Fibroblast of peridontal ligament (primary cell): Measurements from ENCODE around the gene AK1.
"Not testable (repeated sequence)": the region's sequence is repeated elsewhere in the genome, so short reads cannot be mapped to it uniquely, and the experiment has no call there.

ENCODE experiments used
- DNase-seq: peaks from one replicate; pipeline ENCODE4 v3.0.0-alpha.2; 2010; ENCODE audit errors: extremely low read depth

The AK1 gene

DNA sequence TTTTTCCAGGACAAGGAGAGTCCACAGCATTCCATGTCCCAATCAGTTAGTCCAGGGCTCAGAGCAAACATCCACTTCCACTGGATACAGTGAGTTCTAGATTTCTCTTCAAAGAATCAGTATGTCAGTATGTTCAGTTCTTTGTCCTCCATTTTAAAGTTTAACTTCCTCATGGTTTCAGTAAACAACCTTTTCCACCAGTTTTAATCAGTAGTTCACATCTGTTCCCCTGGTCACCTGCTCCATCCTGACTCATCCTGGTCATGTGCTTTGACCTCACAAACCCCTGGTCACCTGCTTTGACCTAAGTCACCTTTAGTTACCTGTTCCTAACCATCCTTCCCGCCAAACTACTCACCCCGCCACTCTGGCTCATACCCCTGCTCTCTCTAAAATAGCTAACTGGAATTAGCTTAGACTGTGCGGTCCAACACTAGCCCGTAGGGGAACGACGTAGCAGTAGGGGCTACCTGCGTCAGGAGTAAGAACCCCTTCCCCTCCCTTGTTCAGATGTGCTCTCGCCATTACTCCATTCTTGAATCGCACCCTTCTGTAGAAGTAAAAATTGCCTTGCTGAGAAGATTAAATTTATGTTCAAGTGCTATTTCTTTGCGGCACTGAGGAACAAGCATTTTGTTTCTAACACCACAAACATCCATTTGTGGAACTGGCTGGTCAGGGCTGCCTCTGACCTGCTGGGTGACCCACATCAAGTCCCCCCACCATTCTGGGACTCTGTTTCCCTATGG, 28.5 kb downstream of the AK1 start:
- DNase-seq, result no peak

DNA sequence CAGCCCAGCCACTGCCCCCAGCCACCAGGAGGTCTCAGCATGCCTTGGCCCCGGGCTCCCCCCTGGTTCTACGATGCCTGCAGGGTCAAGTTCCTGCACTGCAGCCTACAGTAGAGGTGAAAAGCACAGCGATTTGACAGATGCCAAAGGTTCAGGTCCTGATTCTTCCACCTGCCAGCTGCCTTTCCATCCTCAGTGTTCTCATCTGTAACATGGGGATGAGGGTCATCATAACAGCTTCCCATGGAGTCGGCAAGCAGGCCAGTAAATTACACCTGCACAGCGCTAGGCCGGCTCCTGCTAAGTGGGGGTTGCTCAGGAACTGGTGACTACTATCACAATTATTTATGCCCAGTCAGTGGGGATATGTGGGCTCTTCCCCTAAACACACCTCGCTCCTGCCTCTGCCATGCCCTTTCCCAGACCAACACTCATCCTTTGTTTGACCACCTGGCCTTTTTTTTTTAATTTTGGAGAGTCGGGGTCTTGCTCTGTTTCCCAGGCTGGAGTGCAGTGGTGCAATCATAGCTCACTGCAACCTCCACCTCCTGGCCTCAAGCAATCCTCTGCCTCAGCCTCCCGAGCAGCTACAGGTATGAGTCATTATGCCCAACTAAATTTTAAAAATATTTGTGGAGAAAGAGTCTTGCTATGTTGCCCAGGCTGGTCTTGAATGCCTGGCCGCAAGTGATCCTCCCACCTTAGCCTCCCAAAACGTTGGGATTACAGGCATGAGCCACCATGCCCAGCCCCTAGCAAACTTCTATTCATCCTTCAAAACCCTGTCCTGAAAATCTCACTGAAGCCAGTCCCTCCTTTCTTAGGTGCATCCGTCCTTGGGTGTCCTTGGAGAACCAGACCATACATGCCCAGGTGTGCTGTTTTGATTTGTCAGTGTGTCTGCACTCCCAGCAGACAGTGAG, 29.4 kb downstream of the AK1 start:
- no peak for DNase-seq

DNA sequence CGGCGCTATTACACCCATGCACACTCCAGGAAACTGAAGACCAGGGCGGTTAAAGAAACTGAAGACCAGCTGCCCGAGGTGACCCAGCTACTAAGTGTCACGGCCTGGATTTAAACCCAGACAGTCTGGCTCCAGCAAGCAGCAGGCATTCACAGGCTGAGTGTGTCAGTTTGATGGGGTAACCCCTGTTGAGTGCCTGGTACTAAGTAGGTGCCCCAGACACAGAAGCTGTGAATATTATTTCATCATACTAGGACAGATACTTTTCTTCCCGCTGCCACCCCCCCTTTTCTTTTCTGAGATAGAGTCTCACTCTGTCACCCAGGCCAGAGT, 30.3 kb downstream of the AK1 start:
- no peak for DNase-seq

DNA sequence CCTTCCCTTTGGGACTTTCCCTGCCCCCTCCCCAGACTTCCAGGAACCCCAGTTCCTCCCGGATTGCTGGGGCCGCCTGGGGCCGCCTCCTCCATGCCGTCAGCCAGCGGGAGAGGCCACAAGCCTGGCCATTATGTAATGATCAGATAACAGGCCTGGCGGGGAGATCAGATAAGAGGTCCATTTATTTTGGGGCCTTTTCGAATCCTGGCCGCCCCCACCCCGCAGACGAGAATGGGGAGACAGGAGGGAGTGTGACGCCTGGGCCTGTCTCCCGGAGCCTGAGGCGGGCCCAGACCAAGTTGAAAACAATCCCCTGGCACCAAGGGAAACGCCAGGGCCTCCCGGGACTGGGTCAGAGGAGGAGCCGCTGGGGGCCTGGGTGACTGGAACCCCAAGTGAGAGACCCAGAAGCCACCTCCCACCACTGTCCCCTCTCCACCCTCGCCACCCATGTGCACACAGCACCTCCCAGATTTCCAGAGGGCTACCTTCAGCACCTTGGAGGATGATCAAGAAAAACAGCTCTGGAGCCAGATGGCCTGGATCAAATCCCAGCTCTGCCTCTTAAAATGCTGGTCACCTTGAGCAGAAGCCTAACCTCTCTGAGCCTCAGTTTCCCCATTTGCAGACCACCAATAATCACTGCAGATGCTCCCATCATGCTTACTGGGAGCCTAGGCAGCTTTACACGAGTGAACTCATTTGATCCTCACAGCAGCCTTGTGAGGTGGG, 30.9 kb downstream of the AK1 start:
- no peak for DNase-seq

DNA sequence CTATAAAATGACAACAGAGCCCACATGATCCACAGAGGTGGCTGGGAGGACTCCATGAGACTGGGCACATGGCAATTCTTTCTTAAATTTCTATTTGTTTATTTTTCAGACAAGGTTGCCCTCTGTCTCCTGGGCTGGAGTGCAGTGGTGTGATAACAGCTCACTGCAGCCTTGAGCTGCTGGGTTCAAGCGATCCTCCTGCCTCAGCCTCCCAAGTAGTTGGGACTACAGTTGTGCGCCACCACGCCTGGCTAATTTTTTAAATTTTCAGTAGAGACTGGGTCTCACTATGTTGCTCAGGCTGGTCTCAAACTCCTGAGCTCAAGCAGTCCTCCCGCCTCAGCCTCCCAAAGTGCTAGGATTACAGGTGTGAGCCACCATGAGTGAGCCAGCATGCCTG, 31.9 kb downstream of the AK1 start:
- DNase-seq, result not testable (repeated sequence)

DNA sequence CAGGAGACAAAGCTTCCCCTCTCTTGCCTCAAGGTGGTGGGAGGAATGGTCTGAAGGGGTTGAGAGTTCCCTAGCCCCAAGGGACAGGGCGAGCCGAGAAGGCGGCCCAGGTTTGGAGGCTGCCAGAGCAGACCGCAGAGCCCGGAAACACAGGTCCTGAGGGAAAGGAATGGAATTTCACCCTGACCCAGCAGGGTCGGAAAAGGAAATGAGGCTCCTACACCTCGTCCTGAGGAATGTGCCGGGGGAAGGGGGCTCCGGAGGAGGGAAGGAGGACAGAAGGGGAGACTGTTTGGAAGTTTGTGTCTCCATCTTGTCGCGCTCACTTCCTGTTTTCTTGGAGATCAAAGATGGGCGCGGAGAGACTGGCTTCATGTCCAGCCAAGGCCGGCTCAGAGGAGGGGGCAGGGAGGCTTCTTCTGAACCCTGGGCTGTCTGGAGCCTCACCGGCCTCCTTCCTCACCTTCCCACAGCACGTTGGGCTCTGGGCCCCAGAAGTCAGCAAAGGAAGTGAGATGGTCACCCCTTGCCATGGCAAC, 32.6 kb downstream of the AK1 start:
- no peak for DNase-seq

DNA sequence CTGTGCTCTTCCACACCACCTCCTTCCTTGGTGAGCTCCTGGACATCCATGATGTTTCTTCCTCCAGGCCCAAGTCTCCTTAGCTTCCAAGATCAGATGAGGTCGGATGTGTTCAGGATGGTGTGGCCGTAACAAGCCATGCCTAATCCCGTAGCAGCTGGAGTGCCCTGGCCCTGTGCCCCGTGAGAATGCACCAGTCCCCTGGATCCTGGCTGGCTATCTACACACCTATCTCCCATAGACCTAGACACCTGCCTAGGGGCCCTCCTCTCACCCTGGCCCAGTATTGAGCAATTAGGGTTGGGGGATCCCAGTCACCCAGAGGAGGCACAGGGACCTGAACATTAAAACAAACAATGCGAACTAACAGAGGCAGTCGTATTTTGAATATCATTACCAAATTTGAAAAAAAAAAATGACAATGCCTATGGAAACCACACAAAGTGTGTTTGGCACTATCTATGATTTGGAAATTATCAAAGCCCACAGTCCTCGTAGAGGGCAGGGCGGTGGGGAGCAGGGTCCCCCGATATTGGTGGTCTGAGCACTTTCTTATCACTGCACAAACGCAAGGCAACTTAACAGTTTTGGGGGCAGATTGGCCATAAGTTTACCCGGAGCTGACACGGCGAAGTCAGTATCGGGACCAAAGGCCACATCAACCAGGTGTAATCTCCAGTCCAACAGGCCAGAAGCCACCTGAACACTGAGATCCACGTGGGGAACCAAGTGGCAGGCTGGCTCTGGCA, 36.2 kb downstream of the AK1 start:
- no peak for DNase-seq

DNA sequence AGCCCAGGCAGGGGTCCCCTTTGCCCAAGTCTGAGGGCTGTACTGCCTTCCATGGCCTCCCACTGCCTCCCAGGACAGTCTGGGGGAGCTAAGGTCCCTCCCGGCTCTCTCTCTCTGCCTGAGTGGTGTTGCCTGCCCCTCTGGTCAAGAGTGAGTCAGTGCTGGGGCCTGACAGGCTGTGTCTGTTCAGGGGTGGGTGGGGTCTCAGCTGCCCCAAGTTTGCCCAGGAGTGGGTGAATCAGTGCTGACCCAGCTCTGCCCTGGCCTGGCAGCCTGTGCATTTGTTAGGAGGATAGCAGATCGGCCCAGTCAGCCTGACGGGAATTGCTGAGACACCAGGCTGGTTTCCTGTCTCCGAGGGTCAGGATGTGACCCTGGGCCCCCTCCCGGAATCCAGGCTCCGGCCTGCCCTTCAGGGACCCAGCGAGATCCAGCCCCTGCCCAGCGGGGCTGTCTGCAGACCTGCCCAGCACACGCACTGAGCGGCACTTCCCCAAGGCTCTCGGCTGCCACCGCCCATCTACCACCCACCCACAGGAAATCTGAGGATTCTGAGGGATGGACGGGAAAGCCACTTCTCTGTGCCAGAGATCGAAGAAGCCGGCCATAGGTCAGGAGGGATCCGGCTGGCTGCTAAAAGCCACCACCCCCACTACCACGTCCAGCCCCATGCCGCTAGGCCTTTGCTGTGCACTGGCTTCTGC, 38.9 kb downstream of the AK1 start:
- peak; percentile 94 for DNase-seq

DNA sequence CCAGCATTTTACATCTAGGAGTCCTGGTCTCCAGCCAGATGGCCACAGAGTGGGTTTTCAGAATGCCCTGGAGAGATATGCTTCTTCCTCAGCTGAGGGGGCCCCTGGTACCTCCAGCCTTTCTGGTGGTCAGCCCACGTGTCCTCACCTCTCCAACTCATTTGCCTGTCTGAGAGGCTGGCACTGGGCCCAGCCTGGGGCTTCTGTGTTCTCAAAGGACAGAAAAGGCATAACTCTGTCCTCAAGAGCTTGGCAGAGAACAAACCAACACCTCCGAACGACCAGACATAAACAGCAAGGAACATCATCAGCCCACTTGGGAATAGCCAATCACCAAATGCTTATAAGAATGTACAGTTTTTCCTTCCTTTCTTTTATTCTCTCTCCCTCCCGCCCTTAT, 40.1 kb downstream of the AK1 start:
- no peak for DNase-seq

DNA sequence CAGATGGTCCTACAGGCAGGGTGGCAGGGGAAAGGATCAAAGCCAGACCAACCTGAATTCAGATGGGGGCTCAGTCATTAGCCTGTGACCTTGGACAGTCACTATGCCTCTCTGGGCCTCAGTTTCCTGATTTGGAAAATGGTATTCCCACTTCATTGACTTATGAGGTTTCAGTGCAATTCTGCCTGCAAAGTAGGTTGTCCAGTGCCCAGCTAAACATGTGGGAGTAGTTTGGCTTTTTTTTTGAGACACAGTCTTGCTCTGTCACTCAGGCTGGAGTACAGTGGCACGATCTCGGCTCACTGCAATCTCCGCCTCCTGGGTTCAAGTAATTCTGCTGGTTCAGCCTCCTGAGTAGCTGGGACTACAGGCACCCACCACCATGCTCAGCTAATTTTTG, 40.9 kb downstream of the AK1 start:
- DNase-seq, result not testable (repeated sequence)

DNA sequence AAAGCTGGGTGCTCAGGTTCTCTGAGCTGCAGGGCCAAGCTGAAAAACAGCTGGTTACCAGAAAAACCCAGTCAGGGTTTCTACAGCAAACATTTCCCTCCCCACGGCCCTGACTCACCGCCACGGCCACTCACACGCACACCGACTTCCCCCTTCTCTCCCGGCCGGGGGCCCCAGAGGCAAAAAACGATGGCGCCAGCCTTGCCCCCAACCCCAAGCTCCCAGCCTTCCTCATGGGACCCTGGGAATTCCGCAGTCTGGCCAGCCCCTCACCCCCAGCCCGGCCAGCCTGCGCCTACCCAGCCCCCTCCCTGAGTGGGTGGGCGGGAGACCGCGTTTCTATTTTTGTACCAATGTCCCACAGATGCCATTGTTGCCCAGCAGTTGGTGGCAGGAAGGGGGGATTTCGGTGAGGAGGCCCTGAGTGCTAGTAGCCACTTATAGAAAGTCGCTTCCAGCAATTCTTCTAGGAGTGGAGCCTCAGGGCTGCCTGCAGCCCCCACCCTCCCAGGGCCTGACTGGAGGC, 41.4 kb downstream of the AK1 start:
- DNase-seq, result peak; percentile 81

DNA sequence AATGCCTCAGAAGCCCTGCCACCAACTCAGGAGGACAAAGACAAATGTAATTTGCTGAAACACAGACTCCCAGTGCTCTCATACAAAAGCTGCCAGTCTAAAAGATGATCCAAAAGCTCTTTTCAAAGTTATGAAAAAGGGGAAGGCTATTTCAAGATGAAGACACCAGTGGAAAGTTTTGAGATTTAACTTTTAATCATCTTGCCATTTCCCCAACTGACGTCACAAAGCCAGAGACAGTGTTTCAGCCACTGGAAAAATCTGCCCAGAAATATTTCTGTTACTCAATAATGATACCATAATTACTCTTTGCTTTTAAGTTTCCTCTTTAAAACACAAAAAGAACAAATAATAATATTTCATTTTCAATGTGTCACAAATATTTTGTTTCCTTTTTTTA, 43.9 kb downstream of the AK1 start:
- DNase-seq, result peak; percentile 87

DNA sequence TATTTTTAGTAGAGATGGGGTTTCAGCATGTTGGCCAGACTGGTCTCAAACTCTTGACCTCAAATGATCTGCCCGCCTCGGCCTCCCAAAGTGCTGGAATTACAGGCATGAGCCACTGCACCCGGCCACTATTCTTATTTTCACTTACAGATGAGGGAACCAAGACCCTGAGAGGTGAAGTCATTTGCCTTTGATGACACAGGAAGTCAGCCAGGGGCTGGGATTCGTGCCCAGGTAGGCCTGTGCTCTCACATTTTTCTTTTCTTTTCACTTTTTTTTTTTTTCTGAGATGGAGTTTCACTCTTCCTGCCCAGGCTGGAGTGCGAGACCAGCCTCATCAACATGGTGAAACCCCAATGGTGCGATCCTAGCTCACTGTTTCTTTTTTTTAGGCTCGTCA, 45.2 kb downstream of the AK1 start:
- DNase-seq, result no peak

DNA sequence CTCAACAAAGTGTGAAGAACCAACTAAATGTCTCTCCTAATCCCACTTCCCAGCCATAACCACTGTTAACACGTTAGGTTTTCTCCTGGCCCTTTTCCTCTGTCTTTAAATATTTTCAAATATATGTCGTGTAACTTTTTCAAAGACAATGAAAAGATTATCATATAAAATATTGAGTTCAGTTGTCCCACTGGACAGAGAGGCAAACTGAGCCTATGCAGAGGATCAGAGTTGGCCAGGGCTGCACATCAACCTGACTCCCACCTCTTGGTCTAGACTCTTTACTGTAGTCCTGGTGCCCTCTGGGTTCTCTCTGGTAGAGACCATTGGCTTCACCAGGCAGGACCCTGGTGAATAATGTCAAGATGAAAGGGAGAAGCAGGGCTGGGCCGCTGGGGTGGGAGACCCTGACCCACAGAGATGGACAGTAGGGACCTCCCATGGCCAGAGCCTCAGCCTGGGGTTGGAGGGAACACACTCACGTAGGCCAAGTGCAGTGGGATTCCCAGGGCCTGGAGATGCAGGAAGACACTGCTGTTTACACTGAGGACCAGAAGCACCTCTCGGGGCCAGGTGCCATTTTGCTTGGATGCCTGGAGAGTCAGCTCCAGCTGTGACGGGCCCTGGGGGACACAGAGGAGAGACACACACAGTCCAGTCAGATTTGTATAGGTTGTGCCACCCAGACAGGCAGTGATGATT, 48.1 kb downstream of the AK1 start:
- no peak for DNase-seq

DNA sequence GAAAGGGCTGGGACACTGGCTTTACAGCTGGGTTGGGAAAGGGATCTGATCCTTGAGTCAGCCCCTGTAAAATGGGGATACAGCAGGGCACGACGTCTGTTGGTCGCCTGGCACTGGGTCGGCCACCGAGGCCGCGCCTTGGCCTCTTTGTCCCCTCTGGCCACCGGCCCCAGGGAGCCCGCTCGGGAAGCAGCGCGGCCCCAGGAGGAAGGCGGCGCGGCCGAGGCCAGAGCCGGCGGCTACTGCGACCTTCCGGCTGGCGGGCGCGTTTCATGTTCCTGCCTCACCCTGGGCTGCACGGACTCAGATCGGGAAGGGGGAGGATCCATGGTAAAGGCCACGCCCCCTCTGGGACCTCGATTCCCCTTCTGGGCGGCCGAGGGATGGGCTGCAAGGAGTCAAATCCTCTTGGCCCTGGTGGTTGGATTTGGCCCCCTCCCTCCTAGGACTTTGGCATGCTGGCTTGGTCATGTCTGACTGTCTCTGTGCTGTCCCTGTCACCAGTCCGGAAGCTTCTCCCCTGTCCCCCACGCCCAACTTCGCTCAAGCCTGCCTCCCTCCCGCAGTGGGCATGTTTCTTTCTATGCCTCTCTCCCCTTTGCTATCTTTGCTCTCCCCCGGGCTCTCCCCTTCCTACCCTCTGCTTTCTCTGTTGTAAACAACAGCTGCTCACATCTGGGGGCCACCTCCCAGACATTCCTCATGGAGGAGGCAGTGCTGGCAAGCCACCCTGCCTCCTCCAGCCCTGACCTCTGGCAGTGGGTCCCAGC, 49.0 kb downstream of the AK1 start:
- no peak for DNase-seq

DNA sequence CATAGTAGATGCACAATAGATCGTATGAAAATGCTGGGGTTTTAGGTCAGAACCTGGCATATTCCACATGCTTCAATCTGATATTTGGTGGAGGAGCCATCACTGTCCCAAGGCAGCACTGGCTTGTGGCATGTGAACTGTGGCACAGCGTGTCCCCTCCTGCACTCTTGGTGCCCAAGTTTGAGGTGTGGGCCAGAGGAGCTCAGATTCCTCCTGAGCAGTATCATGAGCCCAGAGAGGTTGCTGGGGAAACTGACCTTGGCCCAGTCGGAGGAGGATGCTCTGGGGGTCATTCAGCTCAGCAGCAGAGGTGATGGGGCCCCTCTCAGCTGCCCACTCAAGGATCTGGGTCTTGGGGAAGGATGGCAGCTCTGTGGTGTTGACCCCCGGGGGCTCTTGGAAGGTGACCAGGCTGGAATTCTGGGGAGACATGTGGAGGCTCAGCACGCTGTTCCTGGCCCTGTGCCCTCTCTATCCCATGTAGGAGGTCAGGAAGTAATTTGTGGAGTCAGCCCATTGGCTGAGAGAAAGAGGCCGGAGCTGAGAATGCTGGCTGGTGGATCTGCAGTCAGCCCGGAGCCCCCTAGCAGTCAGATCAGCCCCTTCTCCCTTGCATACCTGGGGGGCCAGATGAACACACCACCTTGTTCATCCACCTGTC, 51.1 kb downstream of the AK1 start:
- DNase-seq, result no peak

DNA sequence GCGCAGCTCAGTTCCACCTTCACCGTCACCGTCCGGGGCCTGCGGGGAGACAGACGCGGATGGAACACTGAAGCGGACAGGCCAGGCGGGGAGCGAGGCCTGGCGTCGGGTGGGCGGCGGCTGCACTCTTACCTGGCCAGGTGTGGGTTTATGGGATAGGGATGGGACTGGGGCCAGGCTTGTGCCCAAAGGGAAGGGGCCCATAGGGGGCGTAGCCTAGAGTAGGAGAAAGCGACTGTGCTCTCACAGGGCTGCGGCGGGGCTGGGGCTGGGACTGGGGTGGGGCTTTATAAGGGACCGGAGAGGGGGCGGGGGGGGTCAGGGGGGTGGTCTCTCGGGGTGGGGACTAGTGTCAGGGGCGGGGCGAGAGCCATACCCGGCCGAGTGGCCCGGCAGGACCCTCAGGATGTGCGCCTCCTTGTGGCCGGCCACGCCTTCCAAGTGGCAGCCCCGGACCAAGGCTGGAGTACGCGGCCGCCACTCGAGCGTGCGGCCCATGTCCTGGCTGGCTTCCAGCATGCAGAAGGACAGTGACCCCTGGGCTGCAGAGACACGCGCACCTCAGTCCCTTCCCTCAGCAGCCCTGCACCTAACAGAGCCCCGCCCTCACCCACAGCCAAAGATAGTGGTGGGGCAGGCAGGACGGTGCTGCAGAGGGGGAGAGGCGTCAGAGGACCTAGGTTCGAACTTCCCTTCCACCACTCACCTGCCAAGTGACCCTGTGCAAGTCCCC, 52.0 kb downstream of the AK1 start:
- DNase-seq, result no peak

DNA sequence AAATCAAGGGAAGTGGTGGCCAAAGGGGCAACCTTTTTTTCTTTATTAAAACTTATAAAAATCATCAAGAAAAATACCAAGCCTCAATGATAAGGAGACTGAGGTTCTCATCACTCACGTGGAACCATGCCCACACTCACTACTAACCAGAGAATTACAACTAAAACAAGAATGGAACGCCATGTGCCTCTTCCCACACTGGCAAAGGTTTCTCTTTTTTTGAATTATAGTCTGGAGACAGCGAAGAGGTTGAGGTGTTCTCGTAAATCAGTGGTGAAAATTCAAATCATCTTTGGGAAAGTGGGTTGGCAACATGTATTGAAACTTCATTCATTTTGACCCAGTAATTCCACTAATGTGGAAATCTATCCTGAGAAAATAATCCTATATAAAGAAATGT, 55.4 kb downstream of the AK1 start:
- no peak for DNase-seq
